OCI-LY3 (cell line): ENCODE measurements around the gene RHOT1.

Source experiments
- H2AFZ ChIP-seq: fragments of 200-600, 300-600 bp; shearing (Covaris generic); 2 replicates; pipeline ENCODE4 v1.6.0; 2014; ENCODE audit warnings: antibody characterized with exemption, low read depth, low read length
- H3K27ac ChIP-seq: fragments of 200-600, 300-600 bp; sonication (generic); 2 replicates; pipeline ENCODE4 v1.5.1; 2014; ENCODE audit warnings: mild to moderate bottlenecking, low read length, moderate library complexity, mixed read lengths
- H3K27me3 ChIP-seq: fragments of 200-600, 300-600 bp; sonication (generic); 2 replicates; pipeline ENCODE4 v1.6.1; 2014; ENCODE audit warnings: low read depth, low read length, mixed read lengths
- H3K36me3 ChIP-seq: fragments of 200-600, 300-600 bp; sonication (generic); replicated peaks from 2 replicates; pipeline ENCODE3; 2014; ENCODE audit warnings: low read depth, low read length, mixed read lengths
- H3K4me1 ChIP-seq: fragments of 300-600, 200-600 bp; sonication (generic); 2 replicates; pipeline ENCODE4 v1.6.1; 2014; ENCODE audit warnings: low read length, mixed read lengths
- H3K4me2 ChIP-seq: fragments of 200-600, 300-600 bp; sonication (generic); 2 replicates; pipeline ENCODE4 v1.6.1; 2014; ENCODE audit warnings: low read length, mixed read lengths
- H3K4me3 ChIP-seq: fragments of 300-600, 200-600 bp; sonication (generic); 2 replicates; pipeline ENCODE4 v1.5.1; 2014; ENCODE audit warnings: antibody characterized with exemption, mild to moderate bottlenecking, low read length, moderate library complexity
- H3K79me2 ChIP-seq: fragments of 300-600, 200-600 bp; shearing (Covaris generic); 2 replicates; pipeline ENCODE4 v1.6.1; 2014; ENCODE audit warnings: mild to moderate bottlenecking, low read length, mixed read lengths
- H3K9ac ChIP-seq: fragments of 300-600, 200-600 bp; shearing (Covaris generic); 2 replicates; pipeline ENCODE4 v1.6.0; 2014; ENCODE audit warnings: mild to moderate bottlenecking, low read length, moderate library complexity
- H3K9me3 ChIP-seq: fragments of 200-600, 300-600 bp; shearing (Covaris generic); 2 replicates; pipeline ENCODE4 v1.6.1; 2014; ENCODE audit warnings: low read length, mixed read lengths; ENCODE audit not compliant: insufficient read depth
- H4K20me1 ChIP-seq: fragments of 200-600, 300-600 bp; sonication (generic); 2 replicates; pipeline ENCODE4 v1.6.1; 2016; ENCODE audit warnings: low read length, mixed read lengths; ENCODE audit not compliant: insufficient read depth
- CTCF ChIP-seq: fragments of 200-600, 300-600 bp; sonication (generic); IDR thresholded peaks from 2 replicates; pipeline ENCODE4 v1.5.1; 2014; ENCODE audit warnings: antibody characterized with exemption, low read length, low read depth
- EZH2phosphoT487 ChIP-seq: fragments of 200-600 bp; shearing (Covaris generic); IDR thresholded peaks from 2 replicates; pipeline ENCODE4 v1.6.1; 2018; ENCODE audit warnings: antibody characterized with exemption, mixed run types, low read depth

The RHOT1 gene

GRCh38 chr17:32185875-32186274 is 43.6 kb downstream of the RHOT1 start:
- TF ChIP-seq EZH2phosphoT487 (no peak), CTCF (no peak)
- no peaks in the 10 kb centered on the region for H3K9me3 ChIP-seq
- H3K27me3 ChIP-seq: no peaks in the 10 kb centered on the region
- H3K4me2 ChIP-seq: no peak overlapping the region
- no peak overlapping the region for H2AFZ ChIP-seq
- H3K79me2 ChIP-seq: no peaks in the 10 kb centered on the region
- H3K4me1 ChIP-seq: no peaks in the 10 kb centered on the region
- no peak overlapping the region for H3K4me3 ChIP-seq
- H3K9ac ChIP-seq: no peak overlapping the region
- H3K36me3 ChIP-seq: peaks cover 19% of the 10 kb centered on the region
- H3K27ac ChIP-seq: no peak overlapping the region
- no peaks in the 10 kb centered on the region for H4K20me1 ChIP-seq

GRCh38 chr17:32187271-32187670 is 45.0 kb downstream of the RHOT1 start:
- H4K20me1 ChIP-seq: no peaks in the 10 kb centered on the region
- no peaks in the 10 kb centered on the region for H3K79me2 ChIP-seq
- no peak overlapping the region for H3K9ac ChIP-seq
- H3K27ac ChIP-seq: no peak overlapping the region
- H3K4me2 ChIP-seq: no peak overlapping the region
- H2AFZ ChIP-seq: no peak overlapping the region
- no peak overlapping the region for H3K4me3 ChIP-seq
- H3K36me3 ChIP-seq: peaks cover 14% of the 10 kb centered on the region
- no peaks in the 10 kb centered on the region for H3K4me1 ChIP-seq
- H3K27me3 ChIP-seq: no peaks in the 10 kb centered on the region
- no peak for TF ChIP-seq CTCF
- TF ChIP-seq EZH2phosphoT487: no peak
- H3K9me3 ChIP-seq: no peaks in the 10 kb centered on the region

GRCh38 chr17:32189343-32189742 is 47.0 kb downstream of the RHOT1 start:
- no peak for TF ChIP-seq EZH2phosphoT487
- TF ChIP-seq CTCF: no peak
- no peaks in the 10 kb centered on the region for H4K20me1 ChIP-seq
- no peaks in the 10 kb centered on the region for H3K27me3 ChIP-seq
- H3K4me2 ChIP-seq: no peak overlapping the region
- H3K9ac ChIP-seq: no peak overlapping the region
- no peak overlapping the region for H3K4me3 ChIP-seq
- H3K9me3 ChIP-seq: no peaks in the 10 kb centered on the region
- no peak overlapping the region for H3K27ac ChIP-seq
- no peak overlapping the region for H2AFZ ChIP-seq
- H3K36me3 ChIP-seq: peaks cover 12% of the 10 kb centered on the region
- H3K4me1 ChIP-seq: no peaks in the 10 kb centered on the region
- H3K79me2 ChIP-seq: no peaks in the 10 kb centered on the region

- no peaks in the 10 kb centered on the region for H4K20me1 ChIP-seq
- no peaks in the 10 kb centered on the region for H3K79me2 ChIP-seq
- TF ChIP-seq EZH2phosphoT487 (no peak), CTCF (no peak)
- no peaks in the 10 kb centered on the region for H3K9me3 ChIP-seq
- H3K27me3 ChIP-seq: no peaks in the 10 kb centered on the region
- H2AFZ ChIP-seq: no peak overlapping the region
- no peak overlapping the region for H3K9ac ChIP-seq
- H3K27ac ChIP-seq: no peak overlapping the region
- no peak overlapping the region for H3K4me3 ChIP-seq
- H3K36me3 ChIP-seq: peaks cover 13% of the 10 kb centered on the region
- H3K4me1 ChIP-seq: no peaks in the 10 kb centered on the region
- no peak overlapping the region for H3K4me2 ChIP-seq
Observed at GRCh38 chr17:32191306-32191705, 49.0 kb downstream of the RHOT1 start.
